PFSK-1 (cell line): Measurements from ENCODE around the gene MPV17.

Source experiments
- FOXP2 ChIP-seq: optimal IDR thresholded peaks from 2 replicates; pipeline ENCODE3; 2011; ENCODE audit warnings: borderline replicate concordance, control low read depth, inconsistent platforms; ENCODE audit not compliant: insufficient read depth; ENCODE audit errors: extremely low read length, extremely low read depth
- POLR2AphosphoS5 ChIP-seq: IDR thresholded peaks from 2 replicates; pipeline ENCODE4 v1.6.1; 2012; ENCODE audit warnings: low read depth, mild to moderate bottlenecking, control low read depth, low read length, moderate library complexity

GRCh38 chr2:27284996-27285395 lies 37.9 kb downstream of the MPV17 start:
- TF ChIP-seq POLR2AphosphoS5: no peak
- no peak for TF ChIP-seq FOXP2
